NCI-H146 treated with DMSO at 0.1 percent for 48 hours (cell line): ENCODE data around the gene PIK3CG.
"Not testable (repeated sequence)": the region's sequence is repeated elsewhere in the genome, so short reads cannot be mapped to it uniquely, and the experiment has no call there.

ENCODE experiments used
- DNase-seq: peaks from one replicate; lab custom pipeline; 2025; ENCODE audit not compliant: unreplicated experiment; lab: John Stamatoyannopoulos, UW

PIK3CG gene

DNA sequence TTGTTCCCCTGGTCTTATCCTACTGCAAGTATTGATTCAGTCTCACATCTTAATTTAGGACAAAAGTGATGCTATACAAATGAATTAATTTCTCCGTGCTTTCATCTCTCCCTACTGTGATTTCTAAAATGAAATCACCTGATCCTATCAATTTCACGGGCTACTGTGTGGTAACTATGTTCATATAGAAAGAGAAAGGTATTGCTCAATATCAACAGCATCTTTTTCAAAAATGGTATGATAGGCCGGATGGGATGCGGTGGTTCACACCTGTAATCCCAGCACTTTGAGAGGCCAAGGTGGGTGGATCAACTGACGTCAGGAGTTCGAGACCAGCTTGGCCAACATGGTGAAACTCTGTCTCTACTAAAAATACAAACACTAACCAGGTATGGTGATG lies 71.2 kb downstream of the PIK3CG start:
- no peak for DNase-seq

DNA sequence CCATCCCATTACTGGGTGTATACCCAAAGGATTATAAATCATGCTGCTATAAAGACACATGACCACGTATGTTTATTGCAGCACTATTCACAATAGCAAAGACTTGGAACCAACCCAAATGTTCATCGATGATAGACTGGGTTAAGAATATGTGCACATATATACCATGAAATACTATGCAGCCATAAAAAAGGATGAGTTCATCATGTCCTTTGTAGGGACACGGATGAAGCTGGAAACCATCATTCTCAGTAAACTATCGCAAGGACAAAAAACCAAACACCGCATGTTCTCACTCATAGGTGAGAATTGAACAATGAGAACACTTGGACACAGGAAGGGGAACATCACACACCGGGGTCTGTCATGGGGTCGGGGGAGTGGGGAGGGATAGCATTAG lies 73.0 kb downstream of the PIK3CG start:
- DNase-seq, result not testable (repeated sequence)

DNA sequence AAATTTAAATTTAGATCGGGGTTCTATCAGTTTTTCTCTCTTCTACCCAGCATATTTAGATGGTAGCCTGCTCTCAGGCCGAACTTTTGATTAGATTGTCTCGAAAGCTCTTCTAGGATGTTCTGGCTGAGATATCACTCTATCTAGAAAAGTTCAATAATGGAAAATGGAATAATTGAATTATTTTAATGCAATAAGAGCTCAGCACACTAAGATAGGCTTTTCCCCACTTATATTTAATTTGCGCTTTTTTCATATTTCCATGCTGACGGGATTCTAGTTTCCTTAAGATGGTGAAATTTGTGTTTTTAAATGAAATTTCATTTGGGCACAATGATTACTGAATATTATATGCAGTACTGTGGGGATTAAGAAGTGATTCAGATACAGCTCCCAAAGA lies 73.7 kb downstream of the PIK3CG start:
- no peak for DNase-seq

DNA sequence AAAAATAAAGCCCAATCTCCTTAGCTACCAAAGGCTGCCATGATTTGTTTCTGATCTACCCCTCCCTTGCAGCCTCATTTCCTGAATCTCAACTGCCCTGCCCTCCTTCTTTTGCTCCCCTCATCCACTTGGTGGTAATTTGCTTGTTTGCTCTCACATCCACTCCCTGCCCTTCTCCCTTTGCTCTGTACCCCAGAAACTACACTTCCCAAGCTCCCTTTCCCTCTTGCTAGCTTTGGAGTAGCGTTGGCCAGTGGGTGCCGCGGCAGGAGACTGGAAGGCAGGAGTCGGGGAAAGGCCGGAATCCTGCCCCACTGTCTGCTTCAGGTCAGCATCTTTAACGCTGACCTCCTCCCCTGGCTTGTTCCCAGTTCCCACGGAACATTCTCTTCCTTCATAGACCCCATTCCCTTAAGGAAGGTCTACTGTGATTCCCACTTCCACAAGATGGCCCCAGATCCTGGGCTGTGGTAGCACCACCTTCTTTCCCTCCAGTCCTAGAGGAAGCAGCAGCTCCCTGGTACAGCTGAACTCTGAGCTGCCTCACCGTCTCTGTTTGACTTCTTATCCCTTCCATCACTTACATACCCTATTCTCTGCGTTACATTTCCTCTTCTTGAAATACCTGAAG lies 79.1 kb downstream of the PIK3CG start:
- DNase-seq, result no peak

DNA sequence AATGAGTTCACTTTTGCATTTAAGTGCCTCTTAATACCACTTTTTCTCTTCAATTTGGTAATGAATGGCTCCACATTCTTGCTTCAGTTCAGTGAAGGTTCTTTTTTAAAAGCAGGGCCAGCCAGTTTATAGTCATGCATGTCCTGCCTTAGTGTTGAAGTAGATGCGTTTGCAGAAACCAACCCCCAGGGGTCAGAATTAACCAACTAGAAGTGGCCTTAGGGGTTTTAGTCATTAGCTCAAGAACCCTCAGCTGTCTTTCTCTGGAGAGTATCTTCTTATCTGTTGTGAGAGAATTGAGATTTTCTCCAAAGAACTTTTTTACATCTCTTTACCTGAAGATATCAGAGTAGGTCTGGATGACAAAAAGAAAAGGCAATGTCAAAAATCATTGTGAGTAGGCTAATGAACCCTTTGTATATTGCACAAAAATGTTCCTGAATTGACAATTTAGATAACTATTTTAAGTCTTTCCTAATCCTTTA lies 82.2 kb downstream of the PIK3CG start:
- peak; percentile 82 for DNase-seq

DNA sequence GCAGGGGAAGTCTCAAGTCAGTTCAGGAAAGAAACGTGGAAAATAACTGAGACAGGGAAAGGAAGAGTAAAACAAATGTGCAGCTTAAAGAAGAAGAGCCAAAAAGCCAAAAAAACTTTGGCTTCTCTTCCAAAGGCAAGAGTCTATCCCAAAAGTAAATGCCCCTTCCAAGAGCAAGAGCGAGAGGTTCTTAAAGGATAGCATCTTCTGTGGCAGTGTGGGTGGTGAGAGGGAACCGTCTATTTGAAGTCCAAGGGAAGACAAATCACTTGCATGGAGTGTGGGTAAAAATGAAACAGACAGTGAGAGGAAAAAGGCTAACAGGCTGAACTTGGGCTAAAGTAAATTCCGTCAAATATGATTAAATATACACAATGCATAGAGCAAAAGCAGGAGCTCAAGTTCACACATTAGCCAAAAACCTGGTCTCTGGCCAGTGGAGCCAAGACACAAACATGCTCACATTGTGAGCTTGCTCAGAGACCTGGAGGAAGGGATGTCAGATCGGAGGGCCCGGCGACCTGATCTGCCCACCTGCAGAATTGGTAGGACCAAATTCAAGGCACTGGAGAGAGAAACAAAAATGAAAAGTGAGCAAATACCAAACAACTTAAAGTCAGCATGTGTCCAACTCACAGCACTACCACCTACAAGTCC lies 87.0 kb downstream of the PIK3CG start:
- no peak for DNase-seq

GRCh38 chr7:106952658-106953231 lies 87.7 kb downstream of the PIK3CG start:
- DNase-seq, result no peak

- no peak for DNase-seq
These were observed 89.8 kb downstream of the PIK3CG start for GRCh38 chr7:106954840-106955239.

GRCh38 chr7:106955857-106956256 lies 90.8 kb downstream of the PIK3CG start:
- DNase-seq, result not testable (repeated sequence)
